Measurements from ENCODE around the gene COL20A1.
"Not testable (repeated sequence)": the region's sequence is repeated elsewhere in the genome, so short reads cannot be mapped to it uniquely, and the experiment has no call there.

DNA sequence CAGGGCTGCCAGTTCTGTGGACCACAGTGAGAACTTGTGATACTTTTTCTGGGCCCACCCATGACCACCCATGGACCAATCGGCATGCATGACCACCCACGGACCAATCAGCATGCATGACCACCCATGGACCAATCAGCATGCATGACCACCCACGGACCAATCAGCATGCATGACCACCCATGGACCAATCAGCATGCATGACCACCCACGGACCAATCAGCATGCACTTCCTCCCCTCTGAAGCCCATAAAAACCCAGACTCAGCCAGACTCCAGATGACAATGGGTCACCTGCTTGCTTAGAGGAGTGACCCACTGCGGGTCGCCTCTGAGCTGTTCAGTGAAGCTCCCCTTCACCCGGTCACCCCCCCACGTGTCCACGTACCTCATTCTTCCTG is 86.9 kb downstream of the COL20A1 start:
- TF ChIP-seq, protein P1, sequence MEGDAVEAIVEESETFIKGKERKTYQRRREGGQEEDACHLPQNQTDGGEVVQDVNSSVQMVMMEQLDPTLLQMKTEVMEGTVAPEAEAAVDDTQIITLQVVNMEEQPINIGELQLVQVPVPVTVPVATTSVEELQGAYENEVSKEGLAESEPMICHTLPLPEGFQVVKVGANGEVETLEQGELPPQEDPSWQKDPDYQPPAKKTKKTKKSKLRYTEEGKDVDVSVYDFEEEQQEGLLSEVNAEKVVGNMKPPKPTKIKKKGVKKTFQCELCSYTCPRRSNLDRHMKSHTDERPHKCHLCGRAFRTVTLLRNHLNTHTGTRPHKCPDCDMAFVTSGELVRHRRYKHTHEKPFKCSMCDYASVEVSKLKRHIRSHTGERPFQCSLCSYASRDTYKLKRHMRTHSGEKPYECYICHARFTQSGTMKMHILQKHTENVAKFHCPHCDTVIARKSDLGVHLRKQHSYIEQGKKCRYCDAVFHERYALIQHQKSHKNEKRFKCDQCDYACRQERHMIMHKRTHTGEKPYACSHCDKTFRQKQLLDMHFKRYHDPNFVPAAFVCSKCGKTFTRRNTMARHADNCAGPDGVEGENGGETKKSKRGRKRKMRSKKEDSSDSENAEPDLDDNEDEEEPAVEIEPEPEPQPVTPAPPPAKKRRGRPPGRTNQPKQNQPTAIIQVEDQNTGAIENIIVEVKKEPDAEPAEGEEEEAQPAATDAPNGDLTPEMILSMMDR (IDR thresholded peaks at IDR 0.05), result not testable (repeated sequence)
- not testable (repeated sequence) for TF ChIP-seq POLR2A (IDR thresholded peaks at IDR 0.05)
